Activated CD4-positive, CD25-positive, alpha-beta regulatory T cell treated with anti-CD3 and anti-CD28 coated beads, Interleukin-2, amount 50 U/mL, for 16 hours (primary cell): ENCODE results near the gene OXGR1.

Source experiments
- DNase-seq: peaks from one replicate; pipeline ENCODE4 v3.0.0-alpha.2; 2020; ENCODE audit warnings: low read depth, low spot score

The OXGR1 gene

GRCh38 chr13:96963786-96964475, 30.3 kb downstream of the OXGR1 start:
- DNase-seq: no peak

GRCh38 chr13:96960379-96960778, 33.9 kb downstream of the OXGR1 start:
- DNase-seq: no peak

GRCh38 chr13:96958286-96958891, 35.9 kb downstream of the OXGR1 start:
- no peak for DNase-seq

GRCh38 chr13:96952595-96952994, 41.7 kb downstream of the OXGR1 start:
- DNase-seq: no peak

GRCh38 chr13:96948127-96948526, 46.1 kb downstream of the OXGR1 start:
- no peak for DNase-seq

GRCh38 chr13:96947343-96947910, 46.8 kb downstream of the OXGR1 start:
- no peak for DNase-seq

GRCh38 chr13:96946709-96947311, 47.5 kb downstream of the OXGR1 start:
- DNase-seq: no peak

- DNase-seq: no peak
Measured at GRCh38 chr13:96940961-96941360, 53.3 kb downstream of the OXGR1 start.

- no peak for DNase-seq
Measured at GRCh38 chr13:96935901-96936300, 58.4 kb downstream of the OXGR1 start.
